ENCODE results near the gene BMPER. TPM values are rescaled to one million over a fixed set of nuclear protein-coding genes. Genes with fewer than 3 reads are reported as not detected.

The BMPER gene
- polyA plus RNA-seq, 4 donors, result 20.0 to 28.1 (median 21.8) TPM

- no peak for DNase-seq (ENCODE audit: low read depth in 4 of 4, low spot score in 2 of 4)
Measured at GRCh38 chr7:34124765-34125164, 219.4 kb downstream of the BMPER start.

GRCh38 chr7:34128762-34129161 lies 223.4 kb downstream of the BMPER start:
- DNase-seq (ENCODE audit: low read depth in 4 of 4, low spot score in 2 of 4), result no peak

DNA sequence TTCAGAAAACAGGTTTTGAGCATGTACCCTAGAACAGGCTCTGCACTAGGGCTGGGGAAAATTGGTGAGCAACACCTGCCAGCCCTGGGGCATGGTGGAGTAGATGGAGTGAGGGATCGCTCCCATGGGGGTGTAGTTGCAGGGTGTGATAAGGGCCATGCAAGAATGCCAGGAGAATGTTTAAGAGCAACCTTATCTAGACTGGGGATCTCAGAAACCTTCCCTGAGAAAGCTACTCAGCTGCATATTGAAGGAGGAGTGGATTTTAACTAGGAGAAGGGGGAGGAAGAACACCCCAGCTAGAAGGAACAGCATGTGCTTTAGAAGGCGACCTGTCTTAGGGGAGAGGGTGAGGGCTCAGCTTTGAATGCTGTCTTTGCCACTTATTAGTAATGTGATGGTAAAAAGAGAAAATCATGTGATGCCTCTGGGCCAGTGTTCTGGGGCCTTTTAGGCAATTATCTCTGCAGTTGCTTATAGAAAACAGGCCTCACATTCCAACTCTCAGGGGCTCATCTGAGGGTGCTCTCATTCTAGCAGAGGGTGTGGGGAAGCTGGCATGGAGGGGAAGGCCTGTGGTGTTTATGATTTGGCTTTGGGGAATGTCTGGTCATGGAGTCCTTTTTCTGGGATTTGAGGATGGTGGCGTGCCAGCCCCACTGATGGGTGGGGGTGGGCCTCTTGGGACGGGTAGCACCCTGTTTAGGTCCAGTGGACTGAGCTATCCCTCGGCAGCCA lies 225.4 kb downstream of the BMPER start:
- no peak for DNase-seq (ENCODE audit: low read depth in 4 of 4, low spot score in 2 of 4)

DNA sequence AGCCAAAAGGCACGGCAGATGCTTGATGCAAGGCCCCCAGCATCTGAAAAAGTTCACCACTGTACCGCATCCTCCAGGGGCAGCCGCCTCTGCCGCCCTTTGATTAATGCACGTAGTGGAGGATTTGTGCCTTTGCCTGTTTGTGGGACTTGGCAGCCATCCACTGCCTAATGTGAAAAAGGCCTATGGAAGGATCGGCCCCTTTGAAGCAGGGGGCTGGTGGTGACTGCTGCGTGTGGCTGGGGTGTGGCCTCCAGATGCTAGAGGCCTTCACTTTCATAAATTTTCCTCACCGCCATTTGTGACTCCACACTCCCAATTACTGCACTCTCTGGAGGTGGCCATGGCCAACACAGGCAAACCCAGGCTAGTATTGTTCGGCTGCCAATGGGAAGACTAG lies 226.0 kb downstream of the BMPER start:
- DNase-seq (ENCODE audit: low read depth in 4 of 4, low spot score in 2 of 4), result no peak

DNA sequence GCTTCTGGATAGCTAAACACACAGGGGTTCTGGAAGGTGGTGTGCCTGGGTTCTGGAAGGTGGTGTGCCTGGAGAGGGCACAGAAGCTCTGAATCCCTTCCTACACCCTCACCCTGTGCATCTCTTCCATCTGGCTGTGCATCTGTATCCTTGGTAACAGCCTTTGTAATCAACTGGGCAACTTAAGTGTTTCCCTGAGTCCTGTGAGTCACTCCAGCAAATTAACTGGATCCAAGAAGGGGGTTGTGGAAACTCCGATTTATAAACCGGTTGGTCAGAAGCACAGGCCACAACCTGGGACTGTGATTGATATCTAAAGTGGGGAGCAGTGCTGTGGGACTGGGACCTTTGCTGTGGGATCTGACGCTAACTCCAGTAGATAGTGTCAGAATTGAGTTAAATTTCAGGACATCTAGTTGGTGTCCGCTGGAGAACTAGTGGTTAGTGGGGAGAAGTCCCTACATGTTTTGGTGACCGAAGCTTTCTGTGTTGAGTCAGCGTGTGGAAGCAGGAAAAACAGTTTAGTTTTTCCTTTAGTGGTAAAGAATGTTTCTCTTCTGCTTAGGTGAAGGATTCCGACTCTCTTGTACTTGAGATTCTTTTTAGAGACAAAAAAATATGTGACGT lies 228.1 kb downstream of the BMPER start:
- DNase-seq (ENCODE audit: low read depth in 4 of 4, low spot score in 2 of 4), result no peak

DNA sequence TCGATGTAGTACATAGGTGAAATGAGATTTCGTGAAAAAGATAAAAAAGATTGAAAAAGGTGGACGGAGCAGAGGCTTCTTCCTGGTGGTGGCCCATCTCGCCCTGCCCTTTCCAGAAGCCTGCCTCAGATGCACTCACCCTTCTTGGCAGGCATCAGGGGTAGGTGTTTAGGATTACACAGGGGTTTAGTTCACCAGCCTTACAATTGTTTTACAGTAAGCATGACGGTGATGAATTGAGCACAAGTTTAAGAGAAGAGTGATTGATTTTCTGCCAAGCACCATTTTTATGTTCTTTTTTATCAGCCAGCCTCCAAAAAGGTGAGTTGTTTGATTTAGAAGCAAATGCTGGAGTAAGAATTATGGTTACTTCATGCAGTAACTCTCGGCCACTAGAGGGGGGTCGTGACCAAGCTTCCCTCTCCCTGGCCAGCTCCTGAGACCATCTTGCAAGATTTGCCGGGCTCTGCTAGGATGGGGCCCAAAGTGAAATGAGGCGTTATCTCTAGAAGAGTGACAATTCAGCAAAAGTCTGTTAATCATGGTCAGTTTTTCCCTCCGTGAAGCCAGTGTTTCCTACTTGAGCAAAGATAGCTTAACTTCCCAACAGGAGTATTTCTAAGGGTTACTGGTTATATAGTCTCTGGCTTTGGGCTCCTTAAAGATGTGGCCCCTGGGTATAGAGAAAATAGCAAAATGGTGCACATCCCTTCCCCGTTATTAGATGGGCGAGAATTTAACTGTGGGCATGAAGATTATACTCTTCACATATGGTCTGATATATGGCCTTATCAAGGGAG lies 228.8 kb downstream of the BMPER start:
- DNase-seq (ENCODE audit: low read depth in 4 of 4, low spot score in 2 of 4), result peak in 2 of 4 donors; percentile 46 to 53

DNA sequence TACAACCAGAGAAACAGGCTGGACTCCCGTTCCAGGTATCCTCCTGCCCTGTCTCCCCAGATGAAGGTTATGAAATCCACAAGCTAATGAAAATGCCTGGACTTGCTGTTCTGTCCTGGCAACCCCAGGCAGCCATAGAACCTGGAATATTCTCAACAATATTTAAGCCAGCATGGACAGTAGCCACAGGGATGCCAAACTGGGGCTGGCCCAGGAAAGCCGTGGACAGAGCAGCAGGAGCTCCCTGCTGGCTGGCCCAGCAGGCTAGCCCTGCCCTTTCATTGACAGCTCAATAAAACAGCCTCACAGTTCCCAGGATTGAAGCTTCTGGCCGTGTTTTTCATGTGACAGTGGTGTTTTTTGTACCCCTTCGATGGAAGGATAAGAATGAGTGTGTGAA lies 230.6 kb downstream of the BMPER start:
- DNase-seq (ENCODE audit: low read depth in 4 of 4, low spot score in 2 of 4), result no peak

GRCh38 chr7:34136698-34137097 lies 231.4 kb downstream of the BMPER start:
- DNase-seq (ENCODE audit: low read depth in 4 of 4, low spot score in 2 of 4), result no peak

DNA sequence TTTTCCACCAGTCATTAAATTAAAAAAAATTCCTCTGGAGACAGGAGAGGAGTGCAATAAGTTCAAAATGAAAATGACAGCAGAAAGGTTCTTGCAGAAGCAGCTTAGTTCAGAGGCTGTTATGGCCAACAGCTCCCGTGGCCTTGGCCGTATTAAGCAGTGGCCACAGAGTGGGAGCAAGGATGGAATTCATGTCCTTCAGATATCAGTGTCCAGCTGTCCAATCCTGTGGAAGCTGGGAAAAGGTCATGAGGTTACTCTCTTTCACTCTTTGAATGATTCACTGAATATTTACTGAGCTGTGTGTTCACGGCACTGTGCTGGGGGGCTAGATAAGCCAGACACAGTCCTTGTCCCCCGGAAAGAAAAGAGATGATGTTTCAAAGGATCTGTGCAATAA lies 231.8 kb downstream of the BMPER start:
- DNase-seq (ENCODE audit: low read depth in 4 of 4, low spot score in 2 of 4), result no peak

DNA sequence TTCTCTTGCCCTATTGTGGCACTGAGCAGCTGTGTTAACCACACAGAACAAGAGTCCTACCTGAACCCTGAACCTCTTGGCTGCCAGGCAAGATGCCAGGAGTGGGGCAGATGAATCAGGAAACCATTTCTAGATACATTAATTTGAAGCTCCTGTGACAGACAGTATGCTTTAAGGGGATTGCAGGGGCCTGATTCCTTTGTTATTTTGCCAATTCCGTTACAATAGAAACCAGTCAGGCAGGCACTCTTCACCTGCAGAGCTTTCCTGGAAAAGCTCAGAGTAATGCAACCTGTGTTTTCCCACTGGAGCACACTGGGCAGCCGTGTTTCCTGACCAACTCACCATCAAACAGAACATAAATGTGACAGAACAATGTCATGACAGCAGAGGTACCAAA lies 233.1 kb downstream of the BMPER start:
- no peak for DNase-seq (ENCODE audit: low read depth in 4 of 4, low spot score in 2 of 4)

GRCh38 chr7:34139086-34139485 lies 233.7 kb downstream of the BMPER start:
- DNase-seq (ENCODE audit: low read depth in 4 of 4, low spot score in 2 of 4), result no peak

DNA sequence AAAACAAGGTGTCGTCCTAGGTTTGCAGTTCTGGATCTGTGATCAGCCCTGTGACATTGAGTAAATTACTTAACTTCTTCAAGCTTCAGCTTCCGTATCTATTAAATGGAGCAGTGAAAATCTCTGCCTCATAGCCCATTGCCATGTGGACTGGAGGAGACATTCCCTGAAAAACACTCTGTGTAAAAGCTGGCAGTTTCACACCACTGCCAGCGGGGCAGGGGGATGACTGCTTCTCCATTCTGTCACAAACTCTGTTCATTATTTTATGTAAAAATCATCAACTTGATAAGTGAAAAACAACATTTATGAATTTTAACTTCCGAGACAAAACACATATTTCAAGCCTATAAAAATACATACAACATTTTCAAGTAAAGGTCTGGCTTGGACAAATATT lies 234.7 kb downstream of the BMPER start:
- DNase-seq (ENCODE audit: low read depth in 4 of 4, low spot score in 2 of 4), result no peak

- DNase-seq (ENCODE audit: low read depth in 4 of 4, low spot score in 2 of 4), result no peak
Measured at GRCh38 chr7:34143402-34143801, 238.1 kb downstream of the BMPER start.

- no peak for DNase-seq (ENCODE audit: low read depth in 4 of 4, low spot score in 2 of 4)
Measured at GRCh38 chr7:34145603-34146002, 240.3 kb downstream of the BMPER start.

GRCh38 chr7:34153656-34154270 lies 248.4 kb downstream of the BMPER start:
- DNase-seq (ENCODE audit: low read depth in 4 of 4, low spot score in 2 of 4), result no peak

DNA sequence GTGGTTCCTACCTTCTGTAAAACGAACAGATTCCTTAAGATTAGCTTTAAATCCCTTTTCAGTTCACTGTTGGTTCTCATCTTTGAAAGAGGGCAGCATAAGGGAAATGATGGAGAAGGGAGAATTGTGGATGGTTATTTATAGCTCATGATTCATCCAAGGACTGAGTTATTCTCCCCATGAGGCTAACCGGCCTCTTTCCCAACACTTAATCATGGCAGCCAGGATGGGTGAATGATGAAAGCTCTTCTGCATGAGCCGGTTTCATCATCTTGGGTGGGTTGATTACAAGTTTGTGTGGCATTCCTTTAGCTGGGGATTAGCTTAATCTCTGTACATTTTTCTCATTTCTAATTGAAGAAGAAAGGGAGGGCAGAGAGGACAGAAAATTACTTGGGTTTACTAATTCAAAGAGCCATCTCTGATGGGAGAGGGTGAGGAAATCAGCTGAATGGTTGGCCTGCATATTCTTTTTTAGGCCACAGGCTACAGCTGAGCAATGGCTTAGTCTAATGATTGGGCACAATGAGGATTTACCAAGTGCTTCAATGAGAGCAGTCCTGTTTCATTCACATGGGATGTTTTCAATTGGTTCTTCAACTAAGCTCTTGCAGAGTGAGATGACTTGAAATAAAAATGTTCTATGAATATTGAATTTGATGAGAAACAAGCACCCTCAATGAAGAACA lies 250.0 kb downstream of the BMPER start:
- no peak for DNase-seq (ENCODE audit: low read depth in 4 of 4, low spot score in 2 of 4)

GRCh38 chr7:34156336-34156735 lies 251.0 kb downstream of the BMPER start:
- DNase-seq (ENCODE audit: low read depth in 4 of 4, low spot score in 2 of 4), result no peak

- no peak for DNase-seq (ENCODE audit: low read depth in 4 of 4, low spot score in 2 of 4)
Measured at GRCh38 chr7:34157137-34157536, 251.8 kb downstream of the BMPER start.

DNA sequence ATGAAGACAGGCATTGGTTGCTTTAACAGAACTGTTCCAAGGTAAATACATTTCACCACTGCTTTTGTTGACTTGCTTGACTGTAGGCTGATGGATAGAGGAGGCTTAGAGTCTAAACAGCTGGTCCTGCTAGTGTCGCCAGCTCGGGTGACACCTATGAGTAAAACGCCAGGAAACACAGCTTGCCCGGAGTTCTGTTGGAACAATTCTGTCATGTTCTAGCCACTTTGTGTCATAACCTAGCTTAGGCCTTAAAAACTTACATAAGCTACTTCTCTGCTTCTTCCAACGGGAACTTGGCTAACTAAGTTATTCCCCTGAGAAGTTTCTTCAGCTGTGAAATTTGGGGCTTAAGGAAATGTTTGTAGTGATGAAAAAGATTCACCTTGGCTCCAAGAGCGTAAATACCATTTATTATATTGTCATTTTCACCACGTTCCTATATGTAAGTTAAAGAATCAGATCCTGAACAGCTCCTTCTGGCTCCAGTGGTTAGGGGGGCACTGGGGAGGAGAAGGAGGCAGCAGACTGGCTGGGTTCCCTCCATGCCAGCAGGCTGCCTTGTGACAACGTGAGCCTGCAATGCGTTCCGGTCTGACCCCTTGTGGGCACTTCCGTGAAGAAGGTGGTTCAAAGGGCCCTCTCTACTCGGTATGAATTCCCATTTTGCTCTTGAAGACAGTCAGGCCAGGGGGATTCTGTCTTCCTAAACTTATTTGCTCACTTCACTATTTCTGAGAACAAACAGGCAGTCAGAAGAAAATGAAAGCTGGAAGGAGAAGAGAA lies 253.2 kb downstream of the BMPER start:
- DNase-seq (ENCODE audit: low read depth in 4 of 4, low spot score in 2 of 4), result no peak

DNA sequence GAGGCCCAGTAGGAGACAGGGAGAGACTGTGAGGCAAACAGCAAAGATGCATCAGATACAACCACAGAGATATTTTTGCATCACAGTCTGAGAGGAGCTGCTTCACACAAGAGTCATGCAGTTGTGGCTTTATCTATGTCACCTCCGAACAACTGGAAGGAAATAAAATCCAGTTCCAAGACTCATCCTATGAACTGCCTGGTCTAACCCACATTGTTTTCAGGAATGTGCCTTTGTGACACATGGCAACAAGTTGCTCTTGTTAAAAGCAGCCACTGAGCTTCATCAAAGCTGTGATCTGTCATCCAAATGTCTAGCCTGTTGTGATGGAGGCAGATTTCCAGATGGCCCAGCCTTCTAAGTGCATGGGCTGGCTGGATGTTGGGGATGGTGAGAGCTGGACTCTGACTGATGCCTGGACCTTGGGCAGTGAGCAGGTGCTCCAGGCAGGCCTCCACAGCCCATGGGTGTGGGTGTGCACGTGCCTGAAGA lies 255.0 kb downstream of the BMPER start:
- DNase-seq (ENCODE audit: low read depth in 4 of 4, low spot score in 2 of 4), result no peak
